WTC11 (cell line): ENCODE data around the gene VWDE. TPM values are rescaled to one million over a fixed set of nuclear protein-coding genes. Genes with fewer than 3 reads are reported as not detected.

Source experiments
- ATAC-seq: fragments of 200-7000 bp; cut with Tn5 transposase; 2 replicates; pipeline ENCODE4 v1.10.0; 2021; ENCODE audit warnings: mild to moderate bottlenecking, moderate library complexity
- CTCF ChIA-PET: fragments of 300-600 bp; sonication (Branson Sonifier 250); formaldehyde crosslinking; loops from one replicate; lab custom pipeline; 2021; ENCODE audit warnings: antibody characterized with exemption; lab: Charles Lee
- POLR2A ChIA-PET: fragments of 350-600 bp; sonication (Branson Sonifier 250); formaldehyde crosslinking; loops from one replicate; lab custom pipeline; 2021; ENCODE audit warnings: antibody characterized with exemption; lab: Charles Lee
- DNase-seq: peaks from one replicate; pipeline ENCODE4 v3.0.0; 2021; ENCODE audit warnings: low spot score
- H3K27ac Mint-ChIP-seq: 2 replicates; pipeline ENCODE4 v1.8.0; 2021; ENCODE audit warnings: mixed read lengths
- H3K27me3 Mint-ChIP-seq: 2 replicates; pipeline ENCODE4 v1.8.0; 2021; ENCODE audit warnings: low read depth, mild to moderate bottlenecking, moderate library complexity, mixed read lengths
- H3K36me3 Mint-ChIP-seq: 2 replicates; pipeline ENCODE4 v1.8.0; 2021; ENCODE audit warnings: mixed read lengths
- H3K4me1 Mint-ChIP-seq: 2 replicates; pipeline ENCODE4 v1.8.0; 2022; ENCODE audit warnings: mixed read lengths
- H3K4me3 Mint-ChIP-seq: 2 replicates; pipeline ENCODE4 v1.8.0; 2021; ENCODE audit warnings: mild to moderate bottlenecking, moderate library complexity, mixed read lengths
- H3K9me3 Mint-ChIP-seq: 2 replicates; pipeline ENCODE4 v1.8.0; 2021; ENCODE audit warnings: mixed read lengths
- ARID4B ChIP-seq: sonication (generic); formaldehyde crosslinking; IDR thresholded peaks from 2 replicates; pipeline ENCODE4 v1.8.0; 2023; ENCODE audit warnings: missing genetic modification reagents, mild to moderate bottlenecking, borderline replicate concordance
- ATF1 ChIP-seq: sonication (generic); formaldehyde crosslinking; IDR thresholded peaks from 2 replicates; pipeline ENCODE4 v1.8.1; 2023; ENCODE audit warnings: mild to moderate bottlenecking, moderate library complexity, missing genetic modification reagents
- CREM ChIP-seq: sonication (generic); formaldehyde crosslinking; IDR thresholded peaks from 2 replicates; pipeline ENCODE4 v1.8.1; 2022; ENCODE audit warnings: mild to moderate bottlenecking, missing genetic modification reagents, moderate library complexity
- EMX1 ChIP-seq: fragments of 250-450 bp; sonication (Bioruptor Pico); IDR thresholded peaks from 2 replicates; pipeline ENCODE4 v1.8.0; 2021; ENCODE audit warnings: mild to moderate bottlenecking
- ESRRA ChIP-seq: sonication (generic); formaldehyde crosslinking; IDR thresholded peaks from 2 replicates; pipeline ENCODE4 v1.8.1; 2022; ENCODE audit warnings: mild to moderate bottlenecking, missing genetic modification reagents, borderline replicate concordance
- HMGA2 ChIP-seq: fragments of 250-450 bp; sonication (Bioruptor Pico); IDR thresholded peaks from 2 replicates; pipeline ENCODE4 v1.4.0; 2021; ENCODE audit warnings: mild to moderate bottlenecking, moderate library complexity
- NFE2L1 ChIP-seq: sonication (generic); formaldehyde crosslinking; IDR thresholded peaks from 2 replicates; pipeline ENCODE4 v1.8.1; 2023; ENCODE audit warnings: missing genetic modification reagents
- NR2C2 ChIP-seq: sonication (generic); formaldehyde crosslinking; IDR thresholded peaks from 2 replicates; pipeline ENCODE4 v1.8.0; 2022; ENCODE audit warnings: mild to moderate bottlenecking, missing genetic modification reagents
- NR3C1 ChIP-seq: sonication (generic); formaldehyde crosslinking; conservative IDR thresholded peaks from 2 replicates; pipeline ENCODE4 v1.8.1; 2023; ENCODE audit warnings: low read depth, mild to moderate bottlenecking, missing genetic modification reagents
- PRRX2 ChIP-seq: fragments of 250-450 bp; sonication (Bioruptor Pico); IDR thresholded peaks from 2 replicates; pipeline ENCODE4 v1.8.0; 2021; ENCODE audit warnings: mild to moderate bottlenecking
- USF2 ChIP-seq: sonication (generic); formaldehyde crosslinking; IDR thresholded peaks from 2 replicates; pipeline ENCODE4 v1.8.1; 2023; ENCODE audit warnings: mild to moderate bottlenecking, missing genetic modification reagents, moderate library complexity
- ZNF121 ChIP-seq: sonication (generic); formaldehyde crosslinking; IDR thresholded peaks from 2 replicates; pipeline ENCODE4 v1.8.0; 2023; ENCODE audit warnings: missing genetic modification reagents
- ZNF281 ChIP-seq: sonication (generic); formaldehyde crosslinking; IDR thresholded peaks from 2 replicates; pipeline ENCODE4 v1.8.0; 2023; ENCODE audit warnings: mild to moderate bottlenecking, missing genetic modification reagents
- ZNF317 ChIP-seq: sonication (generic); formaldehyde crosslinking; IDR thresholded peaks from 2 replicates; pipeline ENCODE4 v1.8.1; 2023; ENCODE audit warnings: low read depth, mild to moderate bottlenecking, moderate library complexity, missing genetic modification reagents, borderline replicate concordance
- ZNF532 ChIP-seq: fragments of 250-450 bp; sonication (Bioruptor Pico); IDR thresholded peaks from 2 replicates; pipeline ENCODE4 v1.9.0; 2021; ENCODE audit warnings: mild to moderate bottlenecking, borderline replicate concordance
- total RNA-seq: library from RNA; stranded (reverse); gene quantifications from 3 replicates; pipeline ENCODE4 v1.2.3, GENCODE V29; 2021
- TF ChIP-seq, protein P1 (sequence below): sonication (generic); formaldehyde crosslinking; IDR thresholded peaks from 2 replicates; pipeline ENCODE4 v1.8.0; 2022; ENCODE audit warnings: mild to moderate bottlenecking, missing genetic modification reagents
- TF ChIP-seq, protein P2 (sequence below): fragments of 250-450 bp; sonication (Bioruptor Pico); IDR thresholded peaks from 2 replicates; pipeline ENCODE4 v1.9.0; 2021; ENCODE audit warnings: mild to moderate bottlenecking
- TF ChIP-seq, protein P3 (sequence below): sonication (generic); formaldehyde crosslinking; IDR thresholded peaks from 2 replicates; pipeline ENCODE4 v1.8.1; 2023; ENCODE audit warnings: mild to moderate bottlenecking, moderate library complexity, missing genetic modification reagents

Gene VWDE
- total RNA-seq, 1 experiment from 2014 or later: 21.0 TPM

GRCh38 chr7:12322903-12323300 lies 80.8 kb downstream of the VWDE start:
- ATAC-seq (no peak), DNase-seq (no peak)
- POLR2A ChIA-PET: interaction anchor here (0.5 kb wide), 1 partner anchor 299 kb away, joined by 5 read pairs; no protein-coding TSS in a partner anchor
- Mint-ChIP-seq H3K4me1 (peaks cover 25% of the 10 kb centered on the region), H3K4me3 (no peak overlapping the region), H3K9me3 (no peaks in the 10 kb centered on the region), H3K27ac (peak overlapping the region; percentile 32), H3K36me3 (peaks cover 12% of the 10 kb centered on the region), H3K27me3 (no peaks in the 10 kb centered on the region)
- CTCF ChIA-PET: interaction anchor here (0.9 to 1.8 kb wide), 12 partner anchors 16 to 491 kb away, joined by 3 to 11 read pairs (median 3); partner anchors contain the start of gene THSD7A
- TF ChIP-seq, protein P1, sequence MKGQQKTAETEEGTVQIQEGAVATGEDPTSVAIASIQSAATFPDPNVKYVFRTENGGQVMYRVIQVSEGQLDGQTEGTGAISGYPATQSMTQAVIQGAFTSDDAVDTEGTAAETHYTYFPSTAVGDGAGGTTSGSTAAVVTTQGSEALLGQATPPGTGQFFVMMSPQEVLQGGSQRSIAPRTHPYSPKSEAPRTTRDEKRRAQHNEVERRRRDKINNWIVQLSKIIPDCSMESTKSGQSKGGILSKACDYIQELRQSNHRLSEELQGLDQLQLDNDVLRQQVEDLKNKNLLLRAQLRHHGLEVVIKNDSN: no peak
- TF ChIP-seq HMGA2 (CRISPR knock-in tag) (no peak), EMX1 (CRISPR knock-in tag) (no peak), NR3C1 (CRISPR knock-in tag) (no peak), NFE2L1 (CRISPR knock-in tag) (no peak), ATF1 (CRISPR knock-in tag) (no peak), USF2 (CRISPR knock-in tag) (no peak), ARID4B (CRISPR knock-in tag) (no peak)
- TF ChIP-seq, all 79 proteins: peak for 0

GRCh38 chr7:12322284-12322902 lies 81.3 kb downstream of the VWDE start:
- no peak overlapping the region for H3K27ac Mint-ChIP-seq
- DNase-seq: no peak
- no peak overlapping the region for H3K4me3 Mint-ChIP-seq
- CTCF ChIA-PET: interaction anchor here (0.9 to 1.8 kb wide), 12 partner anchors 16 to 490 kb away, joined by 3 to 11 read pairs (median 3); partner anchors contain the start of gene THSD7A
- H3K27me3 Mint-ChIP-seq: no peaks in the 10 kb centered on the region
- H3K4me1 Mint-ChIP-seq: peaks cover 24% of the 10 kb centered on the region
- peaks cover 12% of the 10 kb centered on the region for H3K36me3 Mint-ChIP-seq
- H3K9me3 Mint-ChIP-seq: no peaks in the 10 kb centered on the region
- peak; percentile 58; the same call in 1 of the 2 replicates for ATAC-seq
- POLR2A ChIA-PET: no interaction called here
- TF ChIP-seq NR2C2 (CRISPR knock-in tag) (no peak), ZNF317 (CRISPR knock-in tag) (no peak), CREM (CRISPR knock-in tag) (no peak), ZNF532 (CRISPR knock-in tag) (no peak), ESRRA (CRISPR knock-in tag) (no peak), ZNF281 (CRISPR knock-in tag) (no peak), ZNF121 (no peak), PRRX2 (CRISPR knock-in tag) (no peak)
- TF ChIP-seq, protein P2, sequence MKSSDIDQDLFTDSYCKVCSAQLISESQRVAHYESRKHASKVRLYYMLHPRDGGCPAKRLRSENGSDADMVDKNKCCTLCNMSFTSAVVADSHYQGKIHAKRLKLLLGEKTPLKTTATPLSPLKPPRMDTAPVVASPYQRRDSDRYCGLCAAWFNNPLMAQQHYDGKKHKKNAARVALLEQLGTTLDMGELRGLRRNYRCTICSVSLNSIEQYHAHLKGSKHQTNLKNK: no peak
- TF ChIP-seq, protein P3, sequence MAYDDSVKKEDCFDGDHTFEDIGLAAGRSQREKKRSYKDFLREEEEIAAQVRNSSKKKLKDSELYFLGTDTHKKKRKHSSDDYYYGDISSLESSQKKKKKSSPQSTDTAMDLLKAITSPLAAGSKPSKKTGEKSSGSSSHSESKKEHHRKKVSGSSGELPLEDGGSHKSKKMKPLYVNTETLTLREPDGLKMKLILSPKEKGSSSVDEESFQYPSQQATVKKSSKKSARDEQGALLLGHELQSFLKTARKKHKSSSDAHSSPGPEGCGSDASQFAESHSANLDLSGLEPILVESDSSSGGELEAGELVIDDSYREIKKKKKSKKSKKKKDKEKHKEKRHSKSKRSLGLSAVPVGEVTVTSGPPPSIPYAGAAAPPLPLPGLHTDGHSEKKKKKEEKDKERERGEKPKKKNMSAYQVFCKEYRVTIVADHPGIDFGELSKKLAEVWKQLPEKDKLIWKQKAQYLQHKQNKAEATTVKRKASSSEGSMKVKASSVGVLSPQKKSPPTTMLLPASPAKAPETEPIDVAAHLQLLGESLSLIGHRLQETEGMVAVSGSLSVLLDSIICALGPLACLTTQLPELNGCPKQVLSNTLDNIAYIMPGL (CRISPR knock-in tag): no peak
